Measurements from ENCODE around the gene ARPC1B. TPM values are rescaled to one million over a fixed set of nuclear protein-coding genes. Genes with fewer than 3 reads are reported as not detected.

The ARPC1B gene
- total and polyA plus RNA-seq, 2 experiments from 2014 or later: 101 to 132 TPM

DNA sequence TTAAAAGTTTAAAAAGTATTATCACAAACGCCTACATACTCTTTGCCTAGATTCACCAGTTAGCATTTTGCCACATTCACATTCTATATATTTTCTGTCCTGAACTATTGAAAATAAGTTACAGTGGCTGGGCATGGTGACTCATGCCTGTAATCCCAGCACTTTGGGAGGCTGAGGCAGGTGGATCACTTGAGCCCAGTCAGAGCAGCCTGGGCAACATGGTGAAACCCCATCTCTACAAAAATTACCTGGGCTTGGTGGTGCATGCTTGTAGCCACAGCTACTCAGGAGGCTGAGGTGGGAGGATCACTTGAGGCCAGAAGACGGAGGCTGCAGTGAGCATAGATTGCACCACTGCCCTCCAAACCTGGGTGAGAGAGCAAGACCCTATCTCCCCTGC, 43.5 kb upstream of the ARPC1B start:
- no peaks in the 10 kb centered on the region for H3K9me3 Mint-ChIP-seq
- no peaks in the 10 kb centered on the region for H3K9me2 ChIP-seq (ENCODE audit: insufficient read depth)
- peaks cover 6% of the 10 kb centered on the region for H3K4me1 Mint-ChIP-seq
- no peak for DNase-seq (ENCODE audit: low spot score)
- H3K36me3 ChIP-seq (ENCODE audit: insufficient read depth): no peaks in the 10 kb centered on the region; the same call in 1 of the 2 replicates
- no peak overlapping the region for H3K4me2 ChIP-seq
- no peaks in the 10 kb centered on the region for H3K27me3 ChIP-seq (ENCODE audit: insufficient read depth)
- no peak overlapping the region for H3K27ac ChIP-seq (ENCODE audit: low read depth)
- H2AFZ ChIP-seq: no peak overlapping the region
- peaks cover 72% of the 10 kb centered on the region for H3K79me2 ChIP-seq (replicated peaks; ENCODE audit: insufficient read depth)
- H3K27me3 Mint-ChIP-seq (ENCODE audit: insufficient read depth, low read depth, poor library complexity): peaks cover 6% of the 10 kb centered on the region
- peaks cover 6% of the 10 kb centered on the region for H3K4me1 ChIP-seq (ENCODE audit: insufficient read depth)
- H3K4me3 Mint-ChIP-seq: no peak overlapping the region
- H3K4me3 ChIP-seq: no peak overlapping the region
- H3K36me3 Mint-ChIP-seq (ENCODE audit: low read depth): peaks cover 17% of the 10 kb centered on the region
- 0 out of 2 replicates have a peak, but pooled peaks cover 3% of the 10 kb centered on the region for H3F3A ChIP-seq (replicated peaks; ENCODE audit: low read depth)
- no peak overlapping the region for H3K27ac Mint-ChIP-seq
- TF ChIP-seq CREB1 (CRISPR knock-in tag; IDR thresholded peaks at IDR 0.05; ENCODE audit: low read depth) (no peak), EZH2 (IDR thresholded peaks at IDR 0.05; ENCODE audit: low read depth, unreplicated experiment) (no peak), EZH2phosphoT487 (IDR thresholded peaks at IDR 0.05; ENCODE audit: unreplicated experiment) (no peak)
- TF ChIP-seq, protein P1, sequence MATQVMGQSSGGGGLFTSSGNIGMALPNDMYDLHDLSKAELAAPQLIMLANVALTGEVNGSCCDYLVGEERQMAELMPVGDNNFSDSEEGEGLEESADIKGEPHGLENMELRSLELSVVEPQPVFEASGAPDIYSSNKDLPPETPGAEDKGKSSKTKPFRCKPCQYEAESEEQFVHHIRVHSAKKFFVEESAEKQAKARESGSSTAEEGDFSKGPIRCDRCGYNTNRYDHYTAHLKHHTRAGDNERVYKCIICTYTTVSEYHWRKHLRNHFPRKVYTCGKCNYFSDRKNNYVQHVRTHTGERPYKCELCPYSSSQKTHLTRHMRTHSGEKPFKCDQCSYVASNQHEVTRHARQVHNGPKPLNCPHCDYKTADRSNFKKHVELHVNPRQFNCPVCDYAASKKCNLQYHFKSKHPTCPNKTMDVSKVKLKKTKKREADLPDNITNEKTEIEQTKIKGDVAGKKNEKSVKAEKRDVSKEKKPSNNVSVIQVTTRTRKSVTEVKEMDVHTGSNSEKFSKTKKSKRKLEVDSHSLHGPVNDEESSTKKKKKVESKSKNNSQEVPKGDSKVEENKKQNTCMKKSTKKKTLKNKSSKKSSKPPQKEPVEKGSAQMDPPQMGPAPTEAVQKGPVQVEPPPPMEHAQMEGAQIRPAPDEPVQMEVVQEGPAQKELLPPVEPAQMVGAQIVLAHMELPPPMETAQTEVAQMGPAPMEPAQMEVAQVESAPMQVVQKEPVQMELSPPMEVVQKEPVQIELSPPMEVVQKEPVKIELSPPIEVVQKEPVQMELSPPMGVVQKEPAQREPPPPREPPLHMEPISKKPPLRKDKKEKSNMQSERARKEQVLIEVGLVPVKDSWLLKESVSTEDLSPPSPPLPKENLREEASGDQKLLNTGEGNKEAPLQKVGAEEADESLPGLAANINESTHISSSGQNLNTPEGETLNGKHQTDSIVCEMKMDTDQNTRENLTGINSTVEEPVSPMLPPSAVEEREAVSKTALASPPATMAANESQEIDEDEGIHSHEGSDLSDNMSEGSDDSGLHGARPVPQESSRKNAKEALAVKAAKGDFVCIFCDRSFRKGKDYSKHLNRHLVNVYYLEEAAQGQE (IDR thresholded peaks at IDR 0.05; ENCODE audit: unreplicated experiment): no peak
- TF ChIP-seq, protein P2, sequence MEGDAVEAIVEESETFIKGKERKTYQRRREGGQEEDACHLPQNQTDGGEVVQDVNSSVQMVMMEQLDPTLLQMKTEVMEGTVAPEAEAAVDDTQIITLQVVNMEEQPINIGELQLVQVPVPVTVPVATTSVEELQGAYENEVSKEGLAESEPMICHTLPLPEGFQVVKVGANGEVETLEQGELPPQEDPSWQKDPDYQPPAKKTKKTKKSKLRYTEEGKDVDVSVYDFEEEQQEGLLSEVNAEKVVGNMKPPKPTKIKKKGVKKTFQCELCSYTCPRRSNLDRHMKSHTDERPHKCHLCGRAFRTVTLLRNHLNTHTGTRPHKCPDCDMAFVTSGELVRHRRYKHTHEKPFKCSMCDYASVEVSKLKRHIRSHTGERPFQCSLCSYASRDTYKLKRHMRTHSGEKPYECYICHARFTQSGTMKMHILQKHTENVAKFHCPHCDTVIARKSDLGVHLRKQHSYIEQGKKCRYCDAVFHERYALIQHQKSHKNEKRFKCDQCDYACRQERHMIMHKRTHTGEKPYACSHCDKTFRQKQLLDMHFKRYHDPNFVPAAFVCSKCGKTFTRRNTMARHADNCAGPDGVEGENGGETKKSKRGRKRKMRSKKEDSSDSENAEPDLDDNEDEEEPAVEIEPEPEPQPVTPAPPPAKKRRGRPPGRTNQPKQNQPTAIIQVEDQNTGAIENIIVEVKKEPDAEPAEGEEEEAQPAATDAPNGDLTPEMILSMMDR (conservative IDR thresholded peaks at IDR 0.05; ENCODE audit: low read depth in 2 of 2): no peak
- TF ChIP-seq, protein P3, sequence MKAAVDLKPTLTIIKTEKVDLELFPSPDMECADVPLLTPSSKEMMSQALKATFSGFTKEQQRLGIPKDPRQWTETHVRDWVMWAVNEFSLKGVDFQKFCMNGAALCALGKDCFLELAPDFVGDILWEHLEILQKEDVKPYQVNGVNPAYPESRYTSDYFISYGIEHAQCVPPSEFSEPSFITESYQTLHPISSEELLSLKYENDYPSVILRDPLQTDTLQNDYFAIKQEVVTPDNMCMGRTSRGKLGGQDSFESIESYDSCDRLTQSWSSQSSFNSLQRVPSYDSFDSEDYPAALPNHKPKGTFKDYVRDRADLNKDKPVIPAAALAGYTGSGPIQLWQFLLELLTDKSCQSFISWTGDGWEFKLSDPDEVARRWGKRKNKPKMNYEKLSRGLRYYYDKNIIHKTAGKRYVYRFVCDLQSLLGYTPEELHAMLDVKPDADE (IDR thresholded peaks at IDR 0.05): no peak
- no peak for ATAC-seq
- H4K20me1 ChIP-seq (replicated peaks; ENCODE audit: insufficient read depth): peaks cover 29% of the 10 kb centered on the region

DNA sequence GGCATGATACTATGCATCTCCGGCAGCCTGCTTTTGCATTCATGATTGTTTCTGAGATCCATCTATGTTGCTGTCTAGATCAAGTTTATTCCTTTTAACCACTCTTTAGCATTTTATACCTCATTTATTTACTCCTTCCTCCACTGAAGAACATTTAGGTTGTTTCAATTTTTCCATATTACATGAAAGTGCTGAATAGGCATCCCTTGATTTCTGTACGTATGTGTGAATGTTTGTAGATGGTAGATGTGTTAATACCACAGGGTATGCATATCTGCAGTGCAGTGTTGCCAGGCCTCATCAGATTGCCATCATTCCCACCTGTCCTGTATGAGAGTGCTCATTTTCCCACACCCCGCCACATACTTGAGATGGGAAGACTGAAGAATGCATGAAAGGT, 34.9 kb upstream of the ARPC1B start:
- Histone ChIP-seq H3K27ac (ENCODE audit: low read depth) (no peak overlapping the region), H3K4me2 (no peak overlapping the region), H3K4me1 (ENCODE audit: insufficient read depth) (no peaks in the 10 kb centered on the region), H3F3A (replicated peaks; ENCODE audit: low read depth) (no peaks in the 10 kb centered on the region), H3K9me2 (ENCODE audit: insufficient read depth) (no peaks in the 10 kb centered on the region), H2AFZ (no peak overlapping the region), H3K36me3 (ENCODE audit: insufficient read depth) (peaks cover 35% of the 10 kb centered on the region; the same call in 1 of the 2 replicates), H4K20me1 (replicated peaks; ENCODE audit: insufficient read depth) (no peaks in the 10 kb centered on the region; the same call in none of the 2 replicates), H3K27me3 (ENCODE audit: insufficient read depth) (no peaks in the 10 kb centered on the region), H3K4me3 (no peak overlapping the region), H3K79me2 (replicated peaks; ENCODE audit: insufficient read depth) (no peaks in the 10 kb centered on the region)
- H3K4me1 Mint-ChIP-seq: no peaks in the 10 kb centered on the region
- DNase-seq (ENCODE audit: low spot score) (no peak), ATAC-seq (no peak)
- no peaks in the 10 kb centered on the region for H3K9me3 Mint-ChIP-seq
- peaks cover 48% of the 10 kb centered on the region for H3K36me3 Mint-ChIP-seq (ENCODE audit: low read depth)
- H3K27me3 Mint-ChIP-seq (ENCODE audit: insufficient read depth, low read depth, poor library complexity): peaks cover 2% of the 10 kb centered on the region
- no peak overlapping the region for H3K4me3 Mint-ChIP-seq
- no peak overlapping the region for H3K27ac Mint-ChIP-seq
- TF ChIP-seq, protein P2 (conservative IDR thresholded peaks at IDR 0.05; ENCODE audit: low read depth in 2 of 2): no peak

All from GM23338 (cell line).